NT2/D1 (cell line): Measurements from ENCODE around the gene CPSF3.

Experiments used
- DNase-seq: peaks from one replicate; pipeline ENCODE4 v3.0.0-alpha.2; 2011; ENCODE audit warnings: low read depth, low spot score
- H3K27me3 ChIP-seq: 2 replicates; pipeline ENCODE4 v1.6.0; 2011; ENCODE audit warnings: mild to moderate bottlenecking; ENCODE audit not compliant: insufficient read length, insufficient read depth
- H3K36me3 ChIP-seq: 2 replicates; pipeline ENCODE4 v1.6.1; 2011; ENCODE audit warnings: mild to moderate bottlenecking, low read length, mixed read lengths; ENCODE audit not compliant: insufficient read depth, insufficient read length
- H3K4me1 ChIP-seq: 2 replicates; pipeline ENCODE4 v1.5.1; 2011; ENCODE audit not compliant: insufficient read depth, insufficient read length
- H3K4me3 ChIP-seq: 2 replicates; pipeline ENCODE4 v1.5.1; 2011; ENCODE audit warnings: low read depth; ENCODE audit not compliant: insufficient read length
- H3K9ac ChIP-seq: 2 replicates; pipeline ENCODE4 v1.6.0; 2011; ENCODE audit warnings: low read depth; ENCODE audit not compliant: insufficient read length
- H3K9me3 ChIP-seq: 2 replicates; pipeline ENCODE4 v1.5.1; 2011; ENCODE audit warnings: mild to moderate bottlenecking, low read length; ENCODE audit not compliant: insufficient read depth
- SUZ12 ChIP-seq: IDR thresholded peaks from 2 replicates; pipeline ENCODE4 v1.6.1; 2011; ENCODE audit not compliant: insufficient read length, insufficient read depth; ENCODE audit errors: extremely low read depth
- YY1 ChIP-seq: IDR thresholded peaks from 2 replicates; pipeline ENCODE4 v1.6.1; 2011; ENCODE audit not compliant: insufficient read length, insufficient read depth
- ZNF274 ChIP-seq: IDR thresholded peaks from 2 replicates; pipeline ENCODE4 v1.6.1; 2011; ENCODE audit warnings: mild to moderate bottlenecking, low read depth, low read length

Gene CPSF3

DNA sequence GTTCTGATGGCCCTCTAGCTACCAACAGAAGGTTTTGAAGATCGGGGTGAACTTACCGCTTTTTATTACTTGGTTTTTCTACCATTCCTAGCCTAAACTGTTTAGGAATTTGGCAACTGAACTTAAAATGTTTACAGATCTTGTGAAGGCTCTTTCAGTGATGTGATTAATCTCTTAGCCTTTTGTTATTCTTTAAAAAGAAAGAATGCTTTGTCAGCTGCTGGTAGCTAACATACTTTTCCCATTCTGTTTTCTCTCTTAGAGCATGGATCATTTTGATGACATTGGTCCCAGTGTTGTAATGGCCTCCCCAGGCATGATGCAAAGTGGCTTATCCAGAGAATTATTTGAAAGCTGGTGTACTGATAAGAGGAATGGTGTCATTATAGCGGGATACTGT, 18.1 kb downstream of the CPSF3 start:
- DNase-seq, result no peak
- H3K9ac ChIP-seq, result no peak overlapping the region
- no peak overlapping the region for H3K4me3 ChIP-seq
- no peaks in the 10 kb centered on the region for H3K9me3 ChIP-seq
- peaks cover 79% of the 10 kb centered on the region for H3K36me3 ChIP-seq
- no peaks in the 10 kb centered on the region for H3K27me3 ChIP-seq
- no peaks in the 10 kb centered on the region for H3K4me1 ChIP-seq
- no peak for TF ChIP-seq SUZ12
- TF ChIP-seq YY1, result no peak
- no peak for TF ChIP-seq ZNF274

DNA sequence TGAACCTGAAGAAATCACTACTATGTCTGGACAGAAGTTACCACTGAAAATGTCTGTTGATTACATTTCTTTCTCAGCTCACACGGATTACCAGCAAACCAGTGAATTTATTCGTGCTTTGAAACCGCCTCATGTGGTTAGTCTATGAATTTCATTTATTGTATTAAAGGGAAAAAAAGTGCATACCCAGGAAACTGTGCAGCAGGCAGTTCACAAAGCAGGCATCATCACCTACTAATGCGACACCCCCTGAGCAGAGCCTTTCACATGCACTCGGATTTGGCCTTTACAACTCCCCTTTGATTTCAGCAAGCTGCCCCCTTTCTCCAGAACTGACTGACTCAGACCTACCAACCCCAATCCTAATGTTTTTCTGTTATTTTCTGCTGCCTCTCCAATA, 20.1 kb downstream of the CPSF3 start:
- Histone ChIP-seq H3K4me1 (no peaks in the 10 kb centered on the region), H3K9ac (no peak overlapping the region), H3K36me3 (peaks cover 74% of the 10 kb centered on the region), H3K4me3 (no peak overlapping the region), H3K9me3 (no peaks in the 10 kb centered on the region), H3K27me3 (no peaks in the 10 kb centered on the region)
- no peak for DNase-seq
- TF ChIP-seq YY1, result no peak
- TF ChIP-seq SUZ12, result no peak
- TF ChIP-seq ZNF274, result no peak

DNA sequence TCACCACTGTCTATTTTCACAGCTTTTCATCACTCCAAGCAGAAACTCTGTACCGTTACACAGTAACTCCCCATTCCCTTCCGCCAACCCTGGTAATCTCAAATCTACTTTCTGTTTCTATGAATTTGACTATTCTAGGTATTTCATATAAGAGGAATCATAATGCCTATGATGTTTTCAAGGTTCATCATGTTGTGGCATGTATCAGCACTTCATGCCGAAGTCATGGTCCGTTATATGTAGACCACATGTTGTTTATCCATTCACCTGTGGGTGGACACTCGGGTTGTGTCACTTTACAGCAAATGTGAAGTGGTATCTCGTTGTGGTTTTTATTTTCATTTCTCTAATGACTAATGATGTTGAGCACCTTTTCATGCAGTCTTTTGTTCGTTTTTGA, 21.6 kb downstream of the CPSF3 start:
- Histone ChIP-seq H3K9ac (no peak overlapping the region), H3K4me1 (no peaks in the 10 kb centered on the region), H3K27me3 (no peaks in the 10 kb centered on the region), H3K4me3 (no peak overlapping the region), H3K36me3 (peaks cover 71% of the 10 kb centered on the region), H3K9me3 (no peaks in the 10 kb centered on the region)
- no peak for DNase-seq
- no peak for TF ChIP-seq YY1
- TF ChIP-seq SUZ12, result no peak
- TF ChIP-seq ZNF274, result no peak

DNA sequence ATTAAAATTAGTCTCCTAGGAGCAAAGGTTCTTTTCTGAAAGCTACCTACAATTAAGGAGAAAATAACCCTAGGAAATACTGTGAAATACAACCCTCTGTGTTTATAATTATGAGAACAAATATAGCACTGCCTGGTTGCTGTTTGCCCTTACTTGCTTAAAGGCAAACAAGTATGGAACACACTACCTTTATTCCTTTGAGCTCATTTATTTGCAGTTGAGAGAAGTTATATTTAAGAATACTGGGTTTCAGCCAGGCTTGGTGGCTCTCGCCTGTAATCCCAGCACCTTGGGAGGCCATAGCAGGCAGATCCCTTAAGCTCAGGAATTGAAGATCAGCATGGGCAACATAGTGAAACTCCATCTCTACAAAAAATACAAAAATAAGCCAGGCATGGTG, 27.8 kb downstream of the CPSF3 start:
- Histone ChIP-seq H3K9ac (no peak overlapping the region), H3K36me3 (peaks cover 57% of the 10 kb centered on the region), H3K9me3 (no peaks in the 10 kb centered on the region), H3K27me3 (no peaks in the 10 kb centered on the region), H3K4me1 (no peaks in the 10 kb centered on the region), H3K4me3 (no peak overlapping the region)
- no peak for DNase-seq
- no peak for TF ChIP-seq YY1
- TF ChIP-seq SUZ12, result no peak
- no peak for TF ChIP-seq ZNF274

DNA sequence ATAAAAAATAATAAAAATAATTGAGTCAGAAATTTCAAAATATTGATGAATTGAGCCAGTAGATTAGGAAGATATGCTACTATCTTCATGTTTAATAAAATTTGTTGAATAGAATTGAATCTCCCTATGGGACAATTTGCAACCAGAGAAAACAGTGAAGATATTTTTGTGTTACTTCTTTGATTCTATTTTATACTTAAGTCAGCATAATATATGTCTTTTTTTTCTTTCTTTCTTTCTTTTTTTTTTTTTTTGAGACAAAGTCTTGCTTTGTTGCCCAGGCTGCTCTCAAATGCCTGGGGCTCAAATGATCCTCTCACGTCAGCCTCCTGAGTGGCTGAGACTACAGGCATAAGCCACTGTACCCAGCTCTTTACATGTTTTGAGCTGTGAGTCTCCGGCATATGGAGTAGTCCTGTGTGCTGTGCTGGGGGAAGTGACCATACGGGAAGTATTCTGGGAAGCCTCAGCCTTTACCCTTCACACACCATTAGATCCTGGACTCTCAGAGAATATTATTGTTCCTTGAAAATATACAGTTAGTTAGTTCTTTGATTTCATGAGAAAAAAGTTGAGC, 37.1 kb downstream of the CPSF3 start:
- Histone ChIP-seq H3K4me1 (no peaks in the 10 kb centered on the region), H3K27me3 (no peaks in the 10 kb centered on the region), H3K4me3 (no peak overlapping the region), H3K9me3 (no peaks in the 10 kb centered on the region), H3K9ac (no peak overlapping the region), H3K36me3 (peaks cover 52% of the 10 kb centered on the region)
- DNase-seq, result no peak
- no peak for TF ChIP-seq YY1
- no peak for TF ChIP-seq SUZ12
- no peak for TF ChIP-seq ZNF274

DNA sequence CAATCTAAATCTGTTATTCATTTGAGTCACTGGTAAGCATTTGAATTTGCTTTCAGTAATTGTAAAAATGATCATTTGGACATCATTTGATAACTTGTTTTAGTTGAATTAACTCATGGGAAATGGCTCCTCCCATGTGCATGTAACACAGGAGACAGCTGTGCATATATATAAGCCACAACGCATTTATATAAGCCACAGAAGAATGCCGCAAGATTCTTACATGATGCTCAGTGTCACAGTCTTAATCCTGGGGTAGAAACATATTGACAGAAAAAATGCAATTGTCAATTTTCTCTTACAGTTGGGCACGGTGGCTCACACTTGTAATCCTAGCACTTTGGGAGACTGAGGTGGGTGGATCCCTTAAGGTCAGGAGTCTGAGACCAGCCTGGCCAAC, 37.6 kb downstream of the CPSF3 start:
- no peaks in the 10 kb centered on the region for H3K27me3 ChIP-seq
- H3K9me3 ChIP-seq, result no peaks in the 10 kb centered on the region
- H3K4me1 ChIP-seq, result no peaks in the 10 kb centered on the region
- H3K36me3 ChIP-seq, result peaks cover 52% of the 10 kb centered on the region
- DNase-seq, result no peak
- no peak overlapping the region for H3K9ac ChIP-seq
- H3K4me3 ChIP-seq, result no peak overlapping the region
- no peak for TF ChIP-seq SUZ12
- no peak for TF ChIP-seq ZNF274

DNA sequence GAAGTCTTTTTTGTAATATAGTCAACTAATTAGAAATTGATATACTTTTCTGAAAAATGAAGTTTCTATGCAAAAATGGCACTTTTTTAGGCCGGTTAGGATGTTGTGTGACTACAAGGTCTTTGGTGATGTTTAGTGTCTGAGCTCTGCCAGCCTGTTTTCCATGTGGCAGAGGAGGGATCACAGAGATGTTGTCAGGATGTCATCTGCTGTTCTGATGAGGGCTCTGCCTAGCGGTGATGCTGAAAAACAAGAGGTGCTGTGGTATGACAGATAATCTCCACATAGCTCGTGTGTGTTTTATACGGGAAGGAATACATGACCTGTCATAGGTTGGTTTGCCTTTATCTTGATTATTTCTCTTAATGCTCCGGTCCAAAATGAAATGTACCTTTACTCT, 38.9 kb downstream of the CPSF3 start:
- H3K4me1 ChIP-seq, result no peaks in the 10 kb centered on the region
- no peak for TF ChIP-seq ZNF274
- no peak for TF ChIP-seq SUZ12
- no peak for TF ChIP-seq YY1
- peaks cover 48% of the 10 kb centered on the region for H3K36me3 ChIP-seq
- H3K27me3 ChIP-seq, result no peaks in the 10 kb centered on the region
- H3K9ac ChIP-seq, result no peak overlapping the region
- DNase-seq, result no peak
- H3K9me3 ChIP-seq, result no peaks in the 10 kb centered on the region
- no peak overlapping the region for H3K4me3 ChIP-seq
